ENCODE data around the gene THEM4. TPM values are rescaled to one million over a fixed set of nuclear protein-coding genes. Genes with fewer than 3 reads are reported as not detected.

Gene THEM4
- total and polyA plus RNA-seq, 12 donors: 13.9 to 32.5 (median 16.2) TPM

GRCh38 chr1:151849871-151850270 is 59.4 kb downstream of the THEM4 start:
- no peaks in the 10 kb centered on the region for H3K36me3 ChIP-seq
- no peak for DNase-seq
- H3K27me3 ChIP-seq: peaks cover 0 to 34% (median 5%) of the 10 kb centered on the region in 7 donors

GRCh38 chr1:151849126-151849525 is 60.2 kb downstream of the THEM4 start:
- no peak overlapping the region for H3K4me3 ChIP-seq
- TF ChIP-seq CTCF (IDR thresholded peaks at IDR 0.05): no peak
- 70 to 77% methylated on average over 3 of the region's 3 CpGs for WGBS, 2 donors
- peaks cover 0 to 41% (median 5%) of the 10 kb centered on the region in 7 donors for H3K27me3 ChIP-seq
- DNase-seq (no peak), ATAC-seq (no peak)
- no peaks in the 10 kb centered on the region for H3K9me3 ChIP-seq
- H3K27ac ChIP-seq: peak overlapping the region in 1 of 10 donors; percentile 25
- peaks cover 0 to 16% (median 4%) of the 10 kb centered on the region in 9 donors for H3K4me1 ChIP-seq
- intact Hi-C loops (cut with DNase I): no loop called here
- no peaks in the 10 kb centered on the region for H3K36me3 ChIP-seq

More at GRCh38 chr1:151849871-151850270, 59.4 kb downstream of the THEM4 start:
- Histone ChIP-seq H3K27ac (no peak overlapping the region), H3K9me3 (no peaks in the 10 kb centered on the region), H3K4me1 (peaks cover 0 to 16% (median 4%) of the 10 kb centered on the region in 9 donors), H3K4me3 (no peak overlapping the region)
- intact Hi-C loops (cut with DNase I): no loop called here
- ATAC-seq: no peak
- TF ChIP-seq CTCF (IDR thresholded peaks at IDR 0.05): no peak

GRCh38 chr1:151847867-151848596 is 61.3 kb downstream of the THEM4 start:
- peaks cover 0 to 41% (median 5%) of the 10 kb centered on the region in 7 donors for H3K27me3 ChIP-seq

GRCh38 chr1:151846686-151847237 is 62.5 kb downstream of the THEM4 start:
- intact Hi-C loops (cut with DNase I): no loop called here
- no peaks in the 10 kb centered on the region for H3K36me3 ChIP-seq
- peaks cover 0 to 16% (median 4%) of the 10 kb centered on the region in 9 donors for H3K4me1 ChIP-seq
- 78 to 86% methylated on average over 8 of the region's 8 CpGs for WGBS, 2 donors
- H3K4me3 ChIP-seq: no peak overlapping the region
- peaks cover 0 to 37% (median 7%) of the 10 kb centered on the region in 7 donors for H3K27me3 ChIP-seq
- no peaks in the 10 kb centered on the region for H3K9me3 ChIP-seq
- no peak for ATAC-seq
- H3K27ac ChIP-seq: no peak overlapping the region
- no peak for DNase-seq
- no peak for TF ChIP-seq CTCF (IDR thresholded peaks at IDR 0.05)

More at GRCh38 chr1:151847867-151848596, 61.3 kb downstream of the THEM4 start:
- Histone ChIP-seq H3K36me3 (no peaks in the 10 kb centered on the region), H3K4me3 (no peak overlapping the region), H3K27ac (peak overlapping the region in 2 of 10 donors; percentile 20 to 31), H3K9me3 (no peaks in the 10 kb centered on the region), H3K4me1 (peaks cover 0 to 16% (median 4%) of the 10 kb centered on the region in 9 donors)
- intact Hi-C loops (cut with DNase I): no loop called here
- 39 to 51% methylated on average over 11 of the region's 11 CpGs for WGBS, 2 donors
- TF ChIP-seq CTCF (IDR thresholded peaks at IDR 0.05): no peak
- peak in 4 of 8 donors; percentile 14 to 62 (median 36) for ATAC-seq
- no peak for DNase-seq

Measured in heart right ventricle (tissue), 16 donors.